NB4 (cell line): ENCODE data around the gene CCSER1.

Experiments
- DNase-seq: peaks from one replicate; pipeline ENCODE4 v3.0.0; 2010; ENCODE audit warnings: low read depth
- H3K4me3 ChIP-seq: one replicate; pipeline ENCODE4 v1.5.1; 2011; ENCODE audit warnings: mild to moderate bottlenecking, low read depth, low read length, moderate library complexity
- CTCF ChIP-seq: IDR thresholded peaks from one replicate; pipeline ENCODE4 v1.5.1; 2012; ENCODE audit warnings: low read depth, low read length
- MAX ChIP-seq: IDR thresholded peaks from 2 replicates; pipeline ENCODE4 v1.6.1; 2011; ENCODE audit warnings: low read depth, low read length
- MYC ChIP-seq: IDR thresholded peaks from 2 replicates; pipeline ENCODE4 v1.6.1; 2011; ENCODE audit warnings: low read depth, low read length
- POLR2A ChIP-seq: IDR thresholded peaks from 2 replicates; pipeline ENCODE4 v1.6.1; 2011; ENCODE audit warnings: mild to moderate bottlenecking; ENCODE audit not compliant: insufficient read length; ENCODE audit errors: extremely low read depth

CCSER1 gene

GRCh38 chr4:90120037-90120436, 7.2 kb upstream of the CCSER1 start:
- H3K4me3 ChIP-seq: no peak overlapping the region
- DNase-seq: peak; percentile 4
- TF ChIP-seq CTCF (no peak), POLR2A (no peak), MAX (no peak), MYC (no peak)

GRCh38 chr4:90120815-90121214, 6.4 kb upstream of the CCSER1 start:
- H3K4me3 ChIP-seq: no peak overlapping the region
- DNase-seq: no peak
- TF ChIP-seq POLR2A (no peak), MAX (no peak), CTCF (no peak), MYC (no peak)

- DNase-seq: no peak
- no peak for TF ChIP-seq CTCF
- no peak for TF ChIP-seq POLR2A
- no peak for TF ChIP-seq MYC
- TF ChIP-seq MAX: no peak
- H3K4me3 ChIP-seq: no peak overlapping the region
These were observed 5.4 kb upstream of the CCSER1 start for GRCh38 chr4:90121676-90122354.

GRCh38 chr4:90122355-90122748, 4.8 kb upstream of the CCSER1 start:
- TF ChIP-seq CTCF (no peak), MAX (no peak), MYC (no peak), POLR2A (no peak)
- no peak overlapping the region for H3K4me3 ChIP-seq
- no peak for DNase-seq

GRCh38 chr4:90124276-90124675, 2.9 kb upstream of the CCSER1 start:
- TF ChIP-seq MAX: no peak
- TF ChIP-seq MYC: no peak
- TF ChIP-seq CTCF: no peak
- H3K4me3 ChIP-seq: no peak overlapping the region
- no peak for DNase-seq

GRCh38 chr4:90126805-90127204, 389 bp upstream of the CCSER1 start:
- TF ChIP-seq POLR2A: no peak
- TF ChIP-seq MYC: no peak
- no peak for TF ChIP-seq CTCF
- TF ChIP-seq MAX: no peak
- no peak overlapping the region for H3K4me3 ChIP-seq
- DNase-seq: no peak
